GM18519 (cell line): ENCODE data around the gene MTMR1.

Experiments
- ATAC-seq: cut with Tn5 transposase; IDR thresholded peaks from one replicate; pipeline ENCODE4 v1.9.1; 2021; ENCODE audit warnings: mild to moderate bottlenecking, moderate library complexity; ENCODE audit not compliant: unreplicated experiment, low FRiP score

The MTMR1 gene

GRCh38 chrX:150761176-150761818, 68.1 kb downstream of the MTMR1 start:
- no peak for ATAC-seq

GRCh38 chrX:150761819-150762216, 68.6 kb downstream of the MTMR1 start:
- no peak for ATAC-seq

GRCh38 chrX:150762258-150763165, 69.3 kb downstream of the MTMR1 start:
- no peak for ATAC-seq

- ATAC-seq: no peak
These were observed 70.2 kb downstream of the MTMR1 start for GRCh38 chrX:150763303-150763797.

GRCh38 chrX:150763810-150764209, 70.6 kb downstream of the MTMR1 start:
- ATAC-seq: no peak

- ATAC-seq: no peak
These were observed 72.0 kb downstream of the MTMR1 start for GRCh38 chrX:150765237-150765636.

GRCh38 chrX:150765782-150766350, 72.7 kb downstream of the MTMR1 start:
- ATAC-seq: no peak

- ATAC-seq: no peak
These were observed 73.3 kb downstream of the MTMR1 start for GRCh38 chrX:150766351-150767044.

- ATAC-seq: no peak
These were observed 73.8 kb downstream of the MTMR1 start for GRCh38 chrX:150767045-150767395.

- peak; percentile 53 for ATAC-seq
These were observed 74.4 kb downstream of the MTMR1 start for GRCh38 chrX:150767475-150768131.

- ATAC-seq: no peak
These were observed 74.9 kb downstream of the MTMR1 start for GRCh38 chrX:150768132-150768485.

- no peak for ATAC-seq
These were observed 75.5 kb downstream of the MTMR1 start for GRCh38 chrX:150768580-150769190.

- ATAC-seq: no peak
These were observed 76.2 kb downstream of the MTMR1 start for GRCh38 chrX:150769408-150769807.

GRCh38 chrX:150770623-150771022, 77.4 kb downstream of the MTMR1 start:
- no peak for ATAC-seq

- no peak for ATAC-seq
These were observed 77.9 kb downstream of the MTMR1 start for GRCh38 chrX:150771116-150771515.

GRCh38 chrX:150772150-150772970, 79.2 kb downstream of the MTMR1 start:
- ATAC-seq: peak; percentile 54

- ATAC-seq: no peak
These were observed 79.9 kb downstream of the MTMR1 start for GRCh38 chrX:150773117-150773516.

GRCh38 chrX:150773634-150774033, 80.4 kb downstream of the MTMR1 start:
- no peak for ATAC-seq
